ENCODE results near the gene ESRRB. TPM values are rescaled to one million over a fixed set of nuclear protein-coding genes. Genes with fewer than 3 reads are reported as not detected.

Gene ESRRB
- total and polyA plus RNA-seq, 2 experiments from 2014 or later = 0.13 TPM; not detected in 1

GRCh38 chr14:76343386-76343785 lies 32.6 kb upstream of the ESRRB start:
- no peak for DNase-seq (ENCODE audit: low spot score)
- 72% methylated on average over 4 of the region's 4 CpGs for WGBS (ENCODE audit: low lambda C conversion rate, missing lambda C conversion rate)
- Histone ChIP-seq H3K27me3 (no peaks in the 10 kb centered on the region), H3K4me3 (no peak overlapping the region), H2AFZ (no peak overlapping the region), H3K79me2 (no peaks in the 10 kb centered on the region), H3K4me2 (no peak overlapping the region), H4K20me1 (ENCODE audit: insufficient read depth, poor library complexity, severe bottlenecking) (no peaks in the 10 kb centered on the region), H3K27ac (no peak overlapping the region), H3K36me3 (replicated peaks; ENCODE audit: insufficient read depth, low read depth) (no peaks in the 10 kb centered on the region), H3K9me2 (replicated peaks; ENCODE audit: insufficient read depth) (no peaks in the 10 kb centered on the region), H3K4me1 (ENCODE audit: insufficient read depth) (no peaks in the 10 kb centered on the region), H3K9me3 (ENCODE audit: low read depth) (no peaks in the 10 kb centered on the region)
- TF ChIP-seq, protein P1, sequence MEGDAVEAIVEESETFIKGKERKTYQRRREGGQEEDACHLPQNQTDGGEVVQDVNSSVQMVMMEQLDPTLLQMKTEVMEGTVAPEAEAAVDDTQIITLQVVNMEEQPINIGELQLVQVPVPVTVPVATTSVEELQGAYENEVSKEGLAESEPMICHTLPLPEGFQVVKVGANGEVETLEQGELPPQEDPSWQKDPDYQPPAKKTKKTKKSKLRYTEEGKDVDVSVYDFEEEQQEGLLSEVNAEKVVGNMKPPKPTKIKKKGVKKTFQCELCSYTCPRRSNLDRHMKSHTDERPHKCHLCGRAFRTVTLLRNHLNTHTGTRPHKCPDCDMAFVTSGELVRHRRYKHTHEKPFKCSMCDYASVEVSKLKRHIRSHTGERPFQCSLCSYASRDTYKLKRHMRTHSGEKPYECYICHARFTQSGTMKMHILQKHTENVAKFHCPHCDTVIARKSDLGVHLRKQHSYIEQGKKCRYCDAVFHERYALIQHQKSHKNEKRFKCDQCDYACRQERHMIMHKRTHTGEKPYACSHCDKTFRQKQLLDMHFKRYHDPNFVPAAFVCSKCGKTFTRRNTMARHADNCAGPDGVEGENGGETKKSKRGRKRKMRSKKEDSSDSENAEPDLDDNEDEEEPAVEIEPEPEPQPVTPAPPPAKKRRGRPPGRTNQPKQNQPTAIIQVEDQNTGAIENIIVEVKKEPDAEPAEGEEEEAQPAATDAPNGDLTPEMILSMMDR (IDR thresholded peaks at IDR 0.05; ENCODE audit: poor library complexity) = no peak
- TF ChIP-seq EZH2phosphoT487 (IDR thresholded peaks at IDR 0.05; ENCODE audit: low read depth, severe bottlenecking, unreplicated experiment) (no peak), EZH2 (IDR thresholded peaks at IDR 0.05; ENCODE audit: borderline replicate concordance) (no peak)

DNA sequence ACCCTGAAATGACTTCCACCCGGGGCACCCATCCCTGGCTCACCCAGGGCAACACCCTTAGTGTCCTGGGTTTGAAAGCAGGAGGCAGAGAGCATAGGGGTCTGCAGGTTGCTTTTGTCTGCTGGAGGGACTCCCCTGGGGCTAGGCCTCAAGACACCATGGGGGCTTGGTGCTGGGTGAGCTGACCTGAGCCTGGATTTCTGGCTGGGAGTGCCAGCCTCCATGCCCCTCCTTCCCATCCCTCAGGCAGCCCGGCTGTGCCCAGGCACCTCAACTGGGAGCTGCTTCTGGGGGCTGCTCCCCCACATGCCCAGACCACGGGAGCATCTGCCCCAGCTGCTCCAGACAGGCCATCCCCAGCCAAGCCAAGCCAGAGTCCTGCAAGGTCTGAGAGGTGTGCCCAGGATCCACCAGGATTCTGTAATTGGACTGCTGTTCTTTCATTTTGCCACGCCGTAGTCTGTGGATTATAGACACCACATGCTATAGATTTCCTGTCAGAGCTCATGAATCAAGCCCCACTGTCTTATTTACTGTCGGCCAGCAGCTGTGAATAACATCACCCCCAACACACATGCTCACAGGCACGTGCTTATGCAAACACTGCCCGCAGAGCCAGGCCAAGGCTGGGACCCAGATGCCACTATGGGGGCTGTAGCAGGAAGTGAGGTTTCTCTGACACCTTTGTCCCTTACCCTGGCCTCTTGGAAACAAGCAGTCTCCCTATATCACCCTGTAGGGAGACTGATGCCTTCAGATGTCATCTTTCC lies 29.4 kb upstream of the ESRRB start:
- whole genome bisulfite sequencing (ENCODE audit: low lambda C conversion rate, missing lambda C conversion rate) = 59% methylated on average over 8 of the region's 8 CpGs
- no peaks in the 10 kb centered on the region for H3K4me1 ChIP-seq (ENCODE audit: insufficient read depth)
- H4K20me1 ChIP-seq (ENCODE audit: insufficient read depth, poor library complexity, severe bottlenecking) = no peaks in the 10 kb centered on the region
- H3K9me2 ChIP-seq (replicated peaks; ENCODE audit: insufficient read depth) = no peaks in the 10 kb centered on the region
- H3K4me3 ChIP-seq = no peak overlapping the region
- DNase-seq (ENCODE audit: low spot score) = no peak
- H3K4me2 ChIP-seq = no peak overlapping the region
- H3K36me3 ChIP-seq (replicated peaks; ENCODE audit: insufficient read depth, low read depth) = no peaks in the 10 kb centered on the region
- no peak for TF ChIP-seq EZH2 (IDR thresholded peaks at IDR 0.05; ENCODE audit: borderline replicate concordance)
- TF ChIP-seq, protein P1 (IDR thresholded peaks at IDR 0.05; ENCODE audit: poor library complexity) = no peak
- TF ChIP-seq EZH2phosphoT487 (IDR thresholded peaks at IDR 0.05; ENCODE audit: low read depth, severe bottlenecking, unreplicated experiment) = no peak
- H2AFZ ChIP-seq = no peak overlapping the region
- H3K9me3 ChIP-seq (ENCODE audit: low read depth) = no peaks in the 10 kb centered on the region
- peaks cover 4% of the 10 kb centered on the region for H3K27me3 ChIP-seq
- no peak overlapping the region for H3K27ac ChIP-seq
- no peaks in the 10 kb centered on the region for H3K79me2 ChIP-seq

GRCh38 chr14:76348898-76349297 lies 27.0 kb upstream of the ESRRB start:
- Histone ChIP-seq H3K9me2 (replicated peaks; ENCODE audit: insufficient read depth) (no peaks in the 10 kb centered on the region), H3K4me2 (no peak overlapping the region), H3K9me3 (ENCODE audit: low read depth) (no peaks in the 10 kb centered on the region), H3K27me3 (peaks cover 4% of the 10 kb centered on the region), H3K4me3 (no peak overlapping the region), H3K79me2 (no peaks in the 10 kb centered on the region), H2AFZ (no peak overlapping the region), H4K20me1 (ENCODE audit: insufficient read depth, poor library complexity, severe bottlenecking) (no peaks in the 10 kb centered on the region), H3K4me1 (ENCODE audit: insufficient read depth) (no peaks in the 10 kb centered on the region), H3K36me3 (replicated peaks; ENCODE audit: insufficient read depth, low read depth) (no peaks in the 10 kb centered on the region), H3K27ac (no peak overlapping the region)
- DNase-seq (ENCODE audit: low spot score) = no peak
- TF ChIP-seq EZH2phosphoT487 (IDR thresholded peaks at IDR 0.05; ENCODE audit: low read depth, severe bottlenecking, unreplicated experiment) = no peak
- TF ChIP-seq, protein P1 (IDR thresholded peaks at IDR 0.05; ENCODE audit: poor library complexity) = no peak
- TF ChIP-seq EZH2 (IDR thresholded peaks at IDR 0.05; ENCODE audit: borderline replicate concordance) = no peak
- 47% methylated on average over 8 of the region's 8 CpGs for WGBS (ENCODE audit: low lambda C conversion rate, missing lambda C conversion rate)
